Activated T-cell treated with anti-CD3 and anti-CD28 coated beads, Interleukin-2, amount 50 U/mL, for 24 hours (primary cell): Measurements from ENCODE around the gene NTN1.
"Not testable (repeated sequence)": the region's sequence is repeated elsewhere in the genome, so short reads cannot be mapped to it uniquely, and the experiment has no call there.

ENCODE experiments used
- DNase-seq: peaks from one replicate; pipeline ENCODE4 v3.0.0-alpha.2; 2020
- H3K27ac Mint-ChIP-seq: 2 replicates; pipeline ENCODE4 v1.8.0; 2020; ENCODE audit warnings: mild to moderate bottlenecking, mixed read lengths
- H3K27me3 Mint-ChIP-seq: 2 replicates; pipeline ENCODE4 v1.8.0; 2020; ENCODE audit warnings: mixed read lengths
- H3K36me3 Mint-ChIP-seq: 2 replicates; pipeline ENCODE4 v1.8.0; 2020; ENCODE audit warnings: low read depth, mixed read lengths
- H3K4me1 Mint-ChIP-seq: 2 replicates; pipeline ENCODE4 v1.8.0; 2020; ENCODE audit warnings: low read depth, mixed read lengths
- H3K4me3 Mint-ChIP-seq: 2 replicates; pipeline ENCODE4 v1.8.0; 2020; ENCODE audit warnings: mild to moderate bottlenecking, moderate library complexity, mixed read lengths
- H3K9me3 Mint-ChIP-seq: 2 replicates; pipeline ENCODE4 v1.8.0; 2020; ENCODE audit warnings: mixed read lengths

NTN1 gene

DNA sequence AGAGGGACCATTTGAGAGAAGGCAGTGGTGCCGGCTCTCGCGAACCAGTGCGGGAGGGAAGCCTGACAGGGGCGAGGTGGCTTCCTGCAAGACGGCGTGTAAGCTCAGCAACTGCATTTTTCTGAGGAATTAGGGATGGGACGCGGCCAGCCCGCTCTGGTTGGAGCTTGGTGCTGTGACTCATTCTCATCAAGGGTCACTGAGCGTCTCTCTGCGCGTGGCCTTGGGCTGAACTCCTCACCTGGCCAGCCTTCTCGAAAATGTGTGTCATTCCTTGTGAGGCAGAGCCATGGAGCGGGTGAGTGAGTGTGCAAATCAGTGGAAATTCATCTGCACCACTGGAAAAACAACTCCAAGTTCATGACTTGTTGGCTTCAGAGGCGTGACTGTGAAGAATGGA is 52.8 kb downstream of the NTN1 start:
- Mint-ChIP-seq H3K36me3 (no peaks in the 10 kb centered on the region), H3K27ac (no peak overlapping the region), H3K4me1 (peaks cover 2% of the 10 kb centered on the region), H3K4me3 (no peak overlapping the region), H3K27me3 (peaks cover 9% of the 10 kb centered on the region), H3K9me3 (no peaks in the 10 kb centered on the region)
- DNase-seq, result no peak

DNA sequence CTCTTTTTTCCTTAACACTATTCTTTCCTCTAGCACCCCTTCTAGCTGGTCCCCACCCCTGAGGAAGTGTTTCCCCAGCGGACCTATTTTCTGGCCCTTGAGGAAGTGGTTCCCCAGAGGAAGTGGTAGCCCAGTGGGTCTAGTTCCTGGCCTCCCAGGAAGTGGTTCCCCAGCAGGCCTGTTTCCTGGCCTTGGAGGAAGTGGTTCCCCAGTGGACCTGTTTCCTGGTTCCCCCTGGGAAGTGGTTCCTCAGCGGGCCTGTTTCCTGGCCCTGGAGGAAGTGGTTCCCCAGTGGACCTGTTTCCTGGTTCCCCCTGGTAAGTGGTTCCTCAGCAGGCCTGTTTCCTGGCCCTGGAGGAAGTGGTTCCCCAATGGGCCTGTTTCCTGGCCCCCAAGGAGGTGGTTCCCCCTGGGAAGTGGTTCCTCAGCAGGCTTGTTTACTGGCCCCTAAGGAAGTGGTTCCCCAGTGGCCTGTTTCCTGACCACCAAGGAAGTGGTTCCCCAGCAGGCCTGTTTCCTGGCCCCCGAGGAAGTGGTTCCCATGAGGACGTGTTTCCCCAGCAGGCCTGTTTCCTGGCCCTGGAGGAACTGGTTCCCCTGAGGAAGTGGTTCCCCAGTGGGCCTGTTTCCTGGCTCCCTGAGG is 58.3 kb downstream of the NTN1 start:
- peaks cover 7% of the 10 kb centered on the region for H3K4me1 Mint-ChIP-seq
- H3K4me3 Mint-ChIP-seq, result no peak overlapping the region
- H3K36me3 Mint-ChIP-seq, result no peaks in the 10 kb centered on the region
- no peaks in the 10 kb centered on the region for H3K27me3 Mint-ChIP-seq
- no peak overlapping the region for H3K27ac Mint-ChIP-seq
- peak; percentile 42 for DNase-seq
- H3K9me3 Mint-ChIP-seq, result peaks cover 3% of the 10 kb centered on the region

DNA sequence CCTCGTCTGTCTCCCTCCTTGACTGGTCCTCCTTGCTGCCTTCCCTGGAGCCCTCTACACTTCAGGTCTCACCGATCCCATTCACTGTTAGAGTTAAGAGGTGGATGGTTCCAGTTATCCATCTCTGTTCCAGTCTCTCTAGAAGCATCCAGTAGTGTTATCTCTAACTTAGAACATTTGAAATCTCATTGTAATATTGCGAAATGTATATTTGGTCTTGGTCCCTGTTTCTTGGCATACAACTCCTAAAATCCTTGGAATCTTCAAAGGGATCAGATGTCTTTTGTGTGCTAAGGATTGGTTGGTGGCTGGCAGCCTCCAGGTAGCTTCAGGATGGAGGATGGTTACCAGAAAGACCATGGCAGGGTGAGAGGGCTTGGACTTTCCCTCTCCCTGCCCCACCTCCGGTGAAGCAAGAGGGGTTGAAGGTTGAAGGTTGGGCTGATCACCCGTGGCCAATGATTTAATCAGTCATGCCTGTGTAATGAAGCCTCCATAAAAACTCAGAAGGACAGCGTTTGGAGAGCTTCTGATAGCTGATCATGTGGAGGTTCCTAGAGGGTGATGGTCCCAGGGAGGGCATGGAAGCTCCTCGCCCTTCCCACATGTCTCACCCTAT is 59.1 kb downstream of the NTN1 start:
- H3K4me3 Mint-ChIP-seq, result no peak overlapping the region
- no peaks in the 10 kb centered on the region for H3K27me3 Mint-ChIP-seq
- peaks cover 7% of the 10 kb centered on the region for H3K4me1 Mint-ChIP-seq
- DNase-seq, result no peak
- peak overlapping the region; percentile 69 for H3K27ac Mint-ChIP-seq
- peaks cover 3% of the 10 kb centered on the region for H3K9me3 Mint-ChIP-seq
- H3K36me3 Mint-ChIP-seq, result no peaks in the 10 kb centered on the region

DNA sequence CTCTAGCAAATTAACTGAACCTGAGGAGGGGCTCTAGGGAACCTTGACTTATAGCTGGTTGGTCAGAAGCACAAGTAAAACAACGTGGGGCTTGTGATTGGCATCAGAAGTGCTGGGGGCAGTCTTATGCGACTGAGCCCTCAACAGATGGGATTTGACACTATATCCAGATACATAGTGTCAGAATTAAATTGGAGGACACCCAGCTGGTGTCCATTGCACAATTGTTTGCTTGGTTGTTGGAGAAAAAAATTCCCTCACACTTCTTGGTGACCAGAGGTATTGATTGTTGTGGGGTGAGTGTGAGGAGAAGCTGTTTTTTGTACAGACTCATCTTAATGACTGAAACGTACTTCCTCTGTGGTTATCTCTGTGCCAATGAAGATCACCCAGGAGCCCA is 59.7 kb downstream of the NTN1 start:
- no peak overlapping the region for H3K27ac Mint-ChIP-seq
- peaks cover 7% of the 10 kb centered on the region for H3K4me1 Mint-ChIP-seq
- H3K9me3 Mint-ChIP-seq, result peaks cover 3% of the 10 kb centered on the region
- no peaks in the 10 kb centered on the region for H3K36me3 Mint-ChIP-seq
- H3K4me3 Mint-ChIP-seq, result no peak overlapping the region
- no peak for DNase-seq
- no peaks in the 10 kb centered on the region for H3K27me3 Mint-ChIP-seq

DNA sequence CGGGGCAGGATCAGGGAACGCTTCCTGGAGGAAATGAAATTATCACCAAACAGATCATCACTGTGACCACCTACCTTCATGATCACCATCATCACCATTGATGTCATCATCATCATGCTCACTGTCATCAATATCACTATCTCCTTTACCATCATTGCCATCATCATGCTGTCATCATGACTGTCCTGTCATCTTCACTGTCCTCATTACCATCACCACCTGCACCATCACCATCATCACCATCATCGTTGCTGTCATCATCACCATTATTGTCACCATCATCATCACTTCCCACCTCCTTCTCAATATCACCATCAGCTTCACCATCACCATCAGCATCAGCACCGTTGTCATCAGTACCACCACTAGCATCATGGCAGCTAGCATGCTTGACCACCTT is 65.3 kb downstream of the NTN1 start:
- no peaks in the 10 kb centered on the region for H3K9me3 Mint-ChIP-seq
- no peaks in the 10 kb centered on the region for H3K36me3 Mint-ChIP-seq
- H3K27ac Mint-ChIP-seq, result no peak overlapping the region
- H3K4me1 Mint-ChIP-seq, result no peaks in the 10 kb centered on the region
- peaks cover 10% of the 10 kb centered on the region for H3K27me3 Mint-ChIP-seq
- DNase-seq, result no peak
- H3K4me3 Mint-ChIP-seq, result no peak overlapping the region

DNA sequence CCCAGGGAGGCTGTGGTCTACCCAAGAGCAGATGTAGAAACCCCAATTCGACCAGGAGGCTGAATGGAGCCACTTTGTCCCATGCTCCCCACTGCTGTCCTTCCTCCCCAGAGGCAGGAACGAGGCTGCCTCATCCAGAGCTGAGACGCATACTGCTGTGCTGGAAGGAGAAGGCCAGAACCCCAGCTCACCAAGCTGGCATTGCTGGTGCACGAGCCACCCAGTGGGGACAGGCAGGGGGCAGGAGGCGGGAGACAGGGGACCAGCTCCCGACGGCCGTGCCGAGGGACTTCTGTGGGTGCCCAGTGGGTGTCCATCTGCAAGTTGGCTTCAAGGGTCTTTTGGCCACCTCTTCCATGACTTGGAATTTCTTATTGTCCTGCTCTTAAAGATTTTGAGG is 66.6 kb downstream of the NTN1 start:
- Mint-ChIP-seq H3K27me3 (peaks cover 12% of the 10 kb centered on the region), H3K27ac (no peak overlapping the region), H3K9me3 (no peaks in the 10 kb centered on the region), H3K36me3 (no peaks in the 10 kb centered on the region), H3K4me1 (no peaks in the 10 kb centered on the region), H3K4me3 (no peak overlapping the region)
- no peak for DNase-seq

DNA sequence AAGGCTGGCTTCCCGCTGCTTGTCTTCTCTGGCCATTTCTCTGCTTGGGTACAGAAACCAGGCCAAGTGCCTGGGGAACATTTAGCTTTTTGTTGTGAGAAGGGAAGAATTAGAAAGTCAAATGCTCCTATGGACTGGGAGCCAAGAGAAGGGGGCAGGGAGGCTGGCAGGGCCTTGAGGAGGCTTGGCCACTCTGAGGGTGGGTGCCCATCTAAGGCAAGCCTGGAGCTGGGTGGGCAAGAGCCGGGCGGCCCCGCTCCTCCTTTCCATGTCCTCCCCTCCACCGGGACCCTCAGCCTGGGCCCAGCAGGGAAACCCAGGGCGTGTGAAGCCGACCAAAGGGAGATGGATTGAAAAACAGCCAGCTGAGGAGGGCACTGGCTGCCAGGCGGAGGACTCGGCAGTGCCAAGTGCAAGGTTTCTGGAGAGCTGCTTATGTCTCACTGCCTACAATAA is 69.4 kb downstream of the NTN1 start:
- Mint-ChIP-seq H3K4me3 (no peak overlapping the region), H3K36me3 (no peaks in the 10 kb centered on the region), H3K27me3 (peaks cover 15% of the 10 kb centered on the region), H3K4me1 (no peaks in the 10 kb centered on the region), H3K9me3 (no peaks in the 10 kb centered on the region), H3K27ac (no peak overlapping the region)
- DNase-seq, result no peak

DNA sequence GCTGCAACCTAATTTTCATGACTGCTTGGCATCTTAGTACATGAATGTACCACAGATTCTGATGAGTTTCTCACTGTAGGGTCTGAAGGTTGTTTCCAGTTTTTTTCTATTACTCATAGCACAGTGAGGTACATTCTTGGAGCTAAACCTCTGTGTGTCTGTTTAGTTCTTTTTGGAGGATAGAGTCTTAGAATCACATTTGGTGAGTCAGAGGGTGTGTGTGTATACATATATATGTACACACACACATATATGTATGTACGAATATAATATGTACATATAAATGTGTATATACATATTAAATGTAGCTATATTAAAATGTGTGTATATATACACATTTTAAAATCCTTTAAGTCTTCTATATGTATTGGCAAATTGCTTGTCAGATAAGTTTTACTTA is 72.9 kb downstream of the NTN1 start:
- Mint-ChIP-seq H3K27ac (no peak overlapping the region), H3K9me3 (no peaks in the 10 kb centered on the region), H3K36me3 (no peaks in the 10 kb centered on the region), H3K4me1 (no peaks in the 10 kb centered on the region), H3K4me3 (no peak overlapping the region), H3K27me3 (peaks cover 29% of the 10 kb centered on the region)
- DNase-seq, result no peak

DNA sequence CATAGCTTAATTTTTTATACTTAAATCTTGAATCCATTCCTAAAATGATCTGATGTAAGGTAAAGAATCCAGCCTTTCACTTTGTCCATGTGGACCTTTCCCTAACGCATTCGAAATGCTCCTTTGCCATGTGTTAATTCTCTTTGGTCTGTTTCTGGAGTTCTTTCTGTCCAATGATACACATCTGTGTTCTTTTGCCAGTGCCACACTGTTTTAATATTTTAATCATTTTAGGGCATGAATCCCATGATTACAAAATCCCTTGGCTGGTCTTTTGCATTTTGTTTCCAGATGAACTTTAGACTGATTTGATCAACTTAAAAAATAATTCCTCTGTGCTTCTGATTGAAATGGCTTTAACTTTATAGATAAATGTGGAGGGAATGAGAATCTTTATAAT is 74.1 kb downstream of the NTN1 start:
- Mint-ChIP-seq H3K4me3 (no peak overlapping the region), H3K9me3 (no peaks in the 10 kb centered on the region), H3K36me3 (no peaks in the 10 kb centered on the region), H3K27ac (no peak overlapping the region), H3K4me1 (no peaks in the 10 kb centered on the region), H3K27me3 (peaks cover 29% of the 10 kb centered on the region)
- no peak for DNase-seq

DNA sequence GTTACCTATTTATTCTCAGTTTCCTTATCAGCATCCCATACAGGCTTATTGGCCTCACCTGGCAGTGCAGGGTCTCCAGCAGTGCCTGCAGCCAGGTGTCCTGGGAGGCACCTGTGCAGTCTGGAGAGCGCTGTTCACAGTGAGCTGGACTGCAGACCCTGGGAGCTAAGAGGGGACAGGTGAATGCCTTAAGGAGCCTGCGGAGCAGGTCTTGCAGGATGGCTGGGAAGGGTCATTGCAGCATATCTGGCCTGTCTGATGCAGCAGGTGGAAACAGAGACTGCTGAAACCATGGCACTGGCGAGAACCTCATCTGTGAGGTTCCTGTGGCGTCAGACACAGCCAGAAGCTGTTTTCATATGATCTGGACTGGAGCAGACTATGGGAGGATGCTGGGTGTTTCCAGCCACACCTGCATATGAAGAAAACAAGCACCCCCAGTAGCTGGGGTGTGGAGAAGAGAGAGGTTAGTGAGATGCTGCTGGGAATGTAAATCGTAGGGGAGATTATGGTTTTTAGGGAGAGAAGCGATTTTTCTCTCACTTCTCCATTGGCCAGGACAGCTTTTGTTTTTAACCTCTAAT is 77.0 kb downstream of the NTN1 start:
- no peak overlapping the region for H3K27ac Mint-ChIP-seq

DNA sequence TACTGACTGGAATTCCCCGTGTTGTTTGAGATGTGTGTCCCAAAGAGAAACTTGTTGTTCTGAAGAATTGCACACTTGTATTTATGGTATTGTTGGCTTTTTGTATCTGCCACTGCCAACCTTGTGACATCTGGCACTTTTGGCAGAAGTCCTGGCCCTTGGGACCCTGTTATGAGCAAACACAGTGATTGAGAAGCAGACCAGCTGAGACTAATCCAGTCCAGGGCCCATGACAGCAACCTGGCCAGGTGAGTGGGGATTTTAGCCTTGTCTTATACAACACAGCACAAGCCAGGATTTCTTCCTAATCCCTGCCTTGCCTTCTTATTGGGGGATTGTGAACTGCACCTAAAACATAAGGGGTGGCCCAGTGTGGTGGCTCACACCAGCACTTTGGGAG is 80.0 kb downstream of the NTN1 start:
- peaks cover 42% of the 10 kb centered on the region for H3K27me3 Mint-ChIP-seq
- DNase-seq, result no peak
- H3K4me1 Mint-ChIP-seq, result no peaks in the 10 kb centered on the region
- H3K4me3 Mint-ChIP-seq, result no peak overlapping the region
- no peaks in the 10 kb centered on the region for H3K36me3 Mint-ChIP-seq
- H3K27ac Mint-ChIP-seq, result no peak overlapping the region
- peaks cover 2% of the 10 kb centered on the region for H3K9me3 Mint-ChIP-seq

More for the DNA sequence above, 77.0 kb downstream of the NTN1 start:
- H3K4me3 Mint-ChIP-seq, result no peak overlapping the region
- no peaks in the 10 kb centered on the region for H3K4me1 Mint-ChIP-seq
- H3K27me3 Mint-ChIP-seq, result peaks cover 45% of the 10 kb centered on the region
- DNase-seq, result no peak
- H3K9me3 Mint-ChIP-seq, result peaks cover 2% of the 10 kb centered on the region
- no peaks in the 10 kb centered on the region for H3K36me3 Mint-ChIP-seq

DNA sequence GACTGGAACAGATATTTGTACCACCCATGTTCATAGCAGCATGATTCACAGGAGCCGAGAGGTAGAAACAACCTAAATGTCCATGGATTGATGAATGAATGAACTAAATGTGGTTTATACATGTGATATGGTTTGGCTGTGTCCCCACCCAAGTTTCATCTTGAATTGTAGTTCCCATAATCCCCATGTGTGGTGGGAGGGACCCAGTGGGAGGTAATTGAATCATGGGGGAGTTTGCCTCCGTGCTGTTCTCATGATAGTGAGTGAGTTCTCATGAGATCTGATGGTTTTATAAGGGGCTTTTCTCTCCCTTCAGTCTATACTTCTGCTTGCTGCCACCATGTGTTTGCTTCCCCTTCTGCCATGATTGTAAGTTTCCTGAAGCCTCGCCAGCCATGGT is 81.9 kb downstream of the NTN1 start:
- DNase-seq, H3K27ac Mint-ChIP-seq, H3K9me3 Mint-ChIP-seq, H3K36me3 Mint-ChIP-seq, H3K4me3 Mint-ChIP-seq, H3K4me1 Mint-ChIP-seq: not testable (repeated sequence)
- H3K27me3 Mint-ChIP-seq, result peaks cover 29% of the 10 kb centered on the region

DNA sequence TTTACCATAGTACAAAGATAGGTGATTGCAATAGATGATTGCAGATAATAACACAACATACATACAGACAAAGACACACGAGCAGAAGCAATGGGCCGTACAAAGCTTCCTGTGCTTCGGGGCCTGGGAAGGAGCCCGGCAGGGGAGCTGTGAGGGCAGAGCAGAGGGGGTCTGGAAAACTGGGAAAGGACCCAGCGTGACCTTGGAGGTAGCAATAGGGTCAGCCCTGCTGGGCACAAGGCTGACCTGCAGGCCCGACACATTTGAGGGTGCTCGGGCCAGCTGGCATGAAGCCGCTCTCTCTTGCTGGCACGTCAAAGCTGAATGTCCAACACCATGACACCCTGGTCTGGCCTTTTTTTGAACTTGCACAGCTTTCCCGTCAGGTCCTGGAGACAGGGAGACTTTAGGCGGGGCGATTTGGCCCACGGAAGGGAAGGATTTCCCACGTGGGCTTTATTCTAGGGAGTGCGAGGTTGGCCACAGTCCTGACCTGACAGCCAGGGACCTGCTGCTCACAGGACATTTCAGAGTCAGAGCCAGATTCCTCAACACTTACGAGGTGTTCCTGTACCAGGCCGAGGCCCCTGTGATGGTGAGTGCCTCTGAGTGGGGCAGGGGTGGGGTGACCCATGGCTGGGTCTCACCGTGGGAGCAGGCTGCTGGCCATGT is 83.2 kb downstream of the NTN1 start:
- Mint-ChIP-seq H3K4me3 (no peak overlapping the region), H3K36me3 (no peaks in the 10 kb centered on the region), H3K27me3 (peaks cover 22% of the 10 kb centered on the region)

DNA sequence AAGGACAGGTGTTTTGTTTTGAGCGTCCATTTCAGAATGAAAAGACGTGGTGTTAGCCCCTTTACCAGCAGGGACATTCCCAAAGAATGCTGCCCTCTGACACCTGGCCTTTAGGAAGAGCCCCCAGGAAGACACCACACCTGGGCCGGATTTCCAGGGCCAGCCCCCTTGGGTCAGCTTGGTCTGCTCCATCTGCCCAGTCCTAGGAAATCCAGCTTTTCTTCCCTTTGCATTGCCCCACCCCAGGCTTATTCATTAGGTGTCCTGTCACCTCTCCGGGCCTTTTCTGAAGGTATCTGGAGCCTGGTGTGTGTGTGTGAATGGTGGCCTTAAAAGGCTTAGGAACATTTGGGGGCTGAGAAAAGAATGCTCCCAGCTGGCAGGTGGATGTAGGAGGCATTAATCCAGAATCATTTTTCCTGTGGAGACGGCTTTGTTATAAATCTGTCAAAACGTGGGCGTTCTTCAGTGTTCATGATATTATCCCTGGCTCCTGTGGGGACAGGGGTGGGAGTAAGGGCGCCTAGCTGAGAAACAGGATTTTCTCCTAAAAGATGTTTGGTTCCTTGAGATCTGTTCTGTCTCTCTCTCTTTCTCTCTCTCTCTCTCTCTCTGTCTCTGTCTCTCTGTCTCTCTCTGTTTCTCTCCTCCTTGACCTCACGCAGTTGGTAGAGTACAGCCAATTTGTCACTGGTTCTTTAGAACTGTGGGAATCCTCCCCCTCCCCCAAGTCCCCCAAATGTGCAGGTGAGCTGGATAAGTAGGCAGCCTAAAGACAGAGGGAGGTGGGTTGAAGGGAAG is 84.0 kb downstream of the NTN1 start:
- Mint-ChIP-seq H3K9me3 (peaks cover 2% of the 10 kb centered on the region), H3K4me1 (no peaks in the 10 kb centered on the region), H3K27me3 (peaks cover 22% of the 10 kb centered on the region), H3K36me3 (no peaks in the 10 kb centered on the region), H3K4me3 (no peak overlapping the region), H3K27ac (no peak overlapping the region)
- no peak for DNase-seq

More for the DNA sequence above, 83.2 kb downstream of the NTN1 start:
- Mint-ChIP-seq H3K9me3 (peaks cover 2% of the 10 kb centered on the region), H3K27ac (no peak overlapping the region), H3K4me1 (no peaks in the 10 kb centered on the region)
- no peak for DNase-seq
